Measurements from ENCODE around the gene RUFY2.

RUFY2 gene

GRCh38 chr10:68364101-68364886 lies 42.8 kb downstream of the RUFY2 start:
- DNase-seq, result no peak

DNA sequence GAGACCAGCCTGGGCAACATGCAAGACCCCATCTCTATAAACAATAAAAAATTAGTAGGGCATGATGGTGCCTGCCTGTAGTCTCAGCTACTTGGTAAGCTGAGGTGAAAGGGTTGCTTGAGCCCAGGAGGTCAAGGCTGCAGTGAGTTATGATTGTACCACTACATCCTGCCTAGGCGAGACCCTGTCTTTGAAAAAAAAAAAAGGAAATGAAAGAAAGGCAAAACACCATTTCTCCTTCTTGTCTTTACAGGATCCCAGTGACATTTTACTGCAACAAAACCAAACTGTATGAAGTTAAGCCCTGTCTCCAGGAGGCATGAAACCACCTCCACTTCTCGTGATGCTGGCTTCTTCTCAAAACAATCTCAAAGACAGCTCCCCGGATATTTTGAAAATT lies 44.5 kb downstream of the RUFY2 start:
- DNase-seq, result no peak

DNA sequence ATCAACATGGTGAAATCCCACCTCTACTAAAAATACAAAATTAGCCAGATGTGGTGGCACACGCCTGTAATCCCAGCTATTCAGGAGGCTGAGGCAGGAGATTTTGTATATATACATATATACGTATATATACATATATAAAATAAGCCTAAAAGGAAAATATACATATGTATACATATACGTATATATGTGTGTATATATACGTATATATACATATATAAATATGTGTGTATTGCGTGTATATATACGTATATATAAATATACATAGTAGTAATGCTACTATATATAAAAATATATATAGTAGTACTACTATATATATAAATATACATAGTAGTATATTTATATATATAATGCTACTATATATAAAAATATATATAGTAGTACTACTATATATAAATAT lies 47.9 kb downstream of the RUFY2 start:
- no peak for DNase-seq

DNA sequence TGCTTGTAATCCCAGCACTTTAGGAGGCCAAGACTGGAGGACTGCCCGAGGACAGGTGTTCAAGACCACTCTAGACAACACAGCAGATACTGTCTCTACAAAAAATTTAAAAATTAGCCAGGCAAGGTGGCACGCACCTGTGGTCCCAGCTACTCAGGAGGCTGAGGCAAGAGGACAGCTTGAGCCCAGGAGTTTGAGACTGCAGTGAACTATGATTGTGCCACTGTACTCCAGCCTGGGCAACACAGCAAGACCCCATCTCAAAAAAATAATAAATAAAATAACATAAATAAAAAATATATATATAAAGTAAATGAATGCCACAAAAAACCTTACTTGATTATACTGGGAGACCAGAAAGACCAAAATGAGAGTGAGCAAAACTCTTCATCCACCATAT lies 53.5 kb downstream of the RUFY2 start:
- DNase-seq, result no peak

GRCh38 chr10:68348265-68348741 lies 58.8 kb downstream of the RUFY2 start:
- DNase-seq, result no peak

DNA sequence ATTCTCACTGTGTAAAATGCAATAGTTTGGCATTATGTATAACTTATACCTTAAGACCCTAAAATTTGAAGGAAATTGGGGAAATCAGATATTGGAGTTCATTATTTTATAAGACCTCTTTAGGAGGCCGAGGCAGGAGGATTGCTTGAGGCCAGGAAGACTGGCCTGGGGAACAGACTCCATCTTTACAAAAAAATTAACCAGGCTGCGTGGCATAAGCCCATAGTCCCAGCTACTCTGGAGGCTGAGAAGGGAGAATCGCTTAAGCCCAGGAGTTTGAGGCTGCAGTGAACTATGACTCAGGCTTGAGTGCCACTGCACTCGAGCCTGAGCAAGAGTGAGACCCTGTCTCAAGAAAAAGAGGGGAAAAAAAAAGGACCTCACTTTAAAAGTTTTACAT lies 60.3 kb downstream of the RUFY2 start:
- DNase-seq, result no peak

DNA sequence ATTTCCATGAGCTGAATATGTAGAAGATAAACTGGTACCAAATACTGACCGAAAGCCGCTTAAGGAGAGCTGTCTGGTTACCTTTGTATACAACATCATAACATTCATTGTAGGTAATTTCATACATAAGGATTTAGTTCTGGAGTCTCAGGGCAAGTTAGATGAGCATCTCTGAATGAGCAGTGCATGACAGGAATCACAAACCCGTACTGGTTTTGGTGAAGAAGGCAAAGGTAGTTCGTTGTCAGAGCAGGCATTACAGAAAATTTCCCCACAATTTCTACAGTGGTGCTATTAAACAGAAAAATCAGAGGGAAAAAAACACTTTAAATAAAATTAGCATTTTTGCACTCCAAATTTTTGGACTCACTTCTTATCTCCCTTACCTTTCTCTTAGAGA lies 61.5 kb downstream of the RUFY2 start:
- no peak for DNase-seq

DNA sequence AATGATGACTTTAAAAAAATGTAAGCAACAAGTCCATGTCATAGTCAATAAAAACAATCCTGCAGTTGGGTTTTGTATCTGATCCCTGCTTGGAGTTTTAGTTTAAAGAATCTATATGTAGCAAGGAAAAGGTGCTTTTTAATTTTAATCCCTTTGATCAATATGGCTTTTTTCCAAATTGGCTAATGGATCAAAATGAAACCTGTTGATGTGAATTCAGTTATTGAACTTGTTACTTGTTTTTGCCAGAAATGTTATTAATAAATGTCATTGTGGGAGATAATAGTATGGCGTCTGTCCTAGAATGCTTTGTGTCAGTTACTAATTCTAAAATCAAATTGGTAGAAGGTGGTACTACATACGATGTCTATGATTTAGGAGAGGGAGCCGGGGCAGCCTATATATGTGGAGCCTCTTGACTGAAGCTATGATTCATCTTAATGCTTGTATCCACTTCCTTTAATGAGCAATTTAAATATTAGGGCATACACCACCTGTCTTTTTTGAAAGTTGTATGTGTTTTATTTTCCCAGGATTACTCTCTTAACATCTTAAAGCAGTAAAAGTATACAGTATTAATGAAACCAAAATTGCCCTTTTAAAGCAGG lies 64.1 kb downstream of the RUFY2 start:
- DNase-seq, result no peak

GRCh38 chr10:68340358-68341080 lies 66.6 kb downstream of the RUFY2 start:
- DNase-seq, result no peak

DNA sequence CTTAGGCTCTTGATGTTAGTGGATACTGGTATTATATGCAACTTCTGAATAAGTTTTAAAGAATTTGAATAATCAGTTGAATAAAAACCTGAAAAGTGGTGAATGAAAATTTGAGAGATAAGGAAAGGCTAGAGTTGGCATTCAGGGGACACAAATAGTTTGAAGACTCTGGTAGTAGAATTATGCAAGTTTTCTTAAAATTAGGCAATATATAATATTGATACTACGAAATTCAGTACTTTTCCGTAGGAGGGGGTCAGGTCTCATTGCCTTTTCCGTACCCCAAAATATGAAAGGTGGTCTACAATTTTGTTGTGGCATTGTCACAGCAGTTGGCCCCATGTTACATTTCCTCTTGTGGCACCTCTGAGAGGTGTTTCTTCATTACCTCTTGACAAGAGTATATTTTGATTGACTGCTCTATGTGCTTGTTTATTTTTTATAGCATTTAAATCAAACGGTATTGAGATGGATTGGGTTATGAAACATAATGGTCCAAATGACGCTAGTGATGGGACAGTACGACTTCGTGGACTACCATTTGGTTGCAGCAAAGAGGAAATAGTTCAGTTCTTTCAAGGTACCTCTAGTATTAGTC lies 70.2 kb downstream of the RUFY2 start:
- DNase-seq, result no peak

- no peak for DNase-seq
Measured at GRCh38 chr10:68334672-68335467, 72.2 kb downstream of the RUFY2 start.

GRCh38 chr10:68333440-68334431 lies 73.3 kb downstream of the RUFY2 start:
- DNase-seq, result no peak

GRCh38 chr10:68333058-68333395 lies 74.0 kb downstream of the RUFY2 start:
- DNase-seq, result no peak

- DNase-seq, result peak; percentile 36
Measured at GRCh38 chr10:68332259-68333057, 74.6 kb downstream of the RUFY2 start, which contains the start of gene PBLD. Gene PBLD, minus strand, starts transcription at chr10:68332928. Its CDS starts 26,084 bp downstream, at chr10:68306844.

DNA sequence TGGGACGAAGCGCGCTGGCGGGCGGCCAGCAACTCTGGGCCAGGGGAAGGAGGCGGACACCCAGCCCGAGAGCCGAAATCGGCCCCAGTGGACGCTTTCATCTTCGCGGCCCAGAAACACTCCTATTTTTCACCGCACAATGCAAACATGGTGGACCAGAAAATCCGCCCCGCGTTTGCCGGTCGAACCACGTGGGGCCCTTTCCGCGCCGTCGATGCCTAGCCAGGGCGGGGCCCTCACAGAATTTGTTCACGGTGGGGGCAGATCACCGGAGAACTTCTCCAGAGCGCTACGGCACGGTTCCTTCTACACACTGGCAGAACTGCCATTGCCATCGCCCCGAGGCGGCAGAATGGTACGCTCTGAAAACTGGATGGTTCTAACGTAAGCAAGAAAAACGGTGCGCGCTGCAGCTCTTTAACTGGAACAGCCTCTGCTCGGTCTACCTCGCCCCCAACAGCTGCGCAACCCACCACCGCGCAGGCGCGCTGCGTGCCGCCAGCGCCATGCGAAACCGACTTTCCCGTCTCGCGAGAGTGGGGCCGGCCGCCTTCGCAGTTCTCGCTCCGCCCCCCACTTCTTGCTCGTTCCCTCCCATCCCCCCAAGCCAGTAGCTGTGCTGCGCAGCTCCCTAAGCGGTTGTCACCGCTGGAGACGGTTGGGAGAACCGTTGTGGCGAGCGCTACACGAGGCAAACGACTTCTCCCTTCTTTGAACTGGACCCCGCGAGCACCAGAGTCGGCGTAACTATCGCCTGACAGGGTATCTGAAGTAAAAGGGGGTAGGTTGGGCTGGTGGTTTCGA lies 75.4 kb downstream of the RUFY2 start, which contains the start of gene HNRNPH3:
TSS of gene HNRNPH3 (plus strand) at position 610 of the 804 bp plus-strand sequence. CDS start 5,158 bp downstream, outside the sequence.
- peak; percentile 84 for DNase-seq

DNA sequence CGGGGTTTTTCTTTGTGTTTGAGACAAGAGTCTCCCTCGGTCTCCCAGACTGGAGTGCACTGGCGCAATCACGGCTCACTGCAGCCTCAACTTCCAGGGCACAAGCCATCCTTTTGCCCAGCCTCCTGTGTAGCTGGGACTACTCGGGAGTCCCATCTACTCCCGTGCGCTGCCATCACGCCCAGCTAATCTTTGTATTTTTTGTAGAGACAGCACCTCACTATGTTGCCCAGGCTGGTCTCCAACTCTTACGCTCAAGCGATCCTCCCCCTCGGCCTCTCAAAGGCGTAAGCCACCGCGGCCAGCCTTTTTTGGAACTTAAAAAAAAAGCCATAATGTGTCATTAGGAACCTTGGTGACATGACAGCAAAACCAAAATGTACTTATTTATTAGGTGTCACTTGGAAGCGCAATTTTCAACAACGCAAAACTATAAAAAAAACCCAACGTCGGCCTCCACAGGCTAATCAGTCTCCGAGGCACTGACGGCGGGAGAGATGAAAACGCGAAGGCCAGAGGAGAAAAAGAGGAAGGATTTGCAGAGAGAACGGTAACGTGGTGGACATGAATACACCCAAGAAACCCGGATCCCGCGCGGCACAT lies 76.1 kb downstream of the RUFY2 start:
- no peak for DNase-seq

GRCh38 chr10:68329506-68329861 lies 77.6 kb downstream of the RUFY2 start:
- DNase-seq, result no peak

DNA sequence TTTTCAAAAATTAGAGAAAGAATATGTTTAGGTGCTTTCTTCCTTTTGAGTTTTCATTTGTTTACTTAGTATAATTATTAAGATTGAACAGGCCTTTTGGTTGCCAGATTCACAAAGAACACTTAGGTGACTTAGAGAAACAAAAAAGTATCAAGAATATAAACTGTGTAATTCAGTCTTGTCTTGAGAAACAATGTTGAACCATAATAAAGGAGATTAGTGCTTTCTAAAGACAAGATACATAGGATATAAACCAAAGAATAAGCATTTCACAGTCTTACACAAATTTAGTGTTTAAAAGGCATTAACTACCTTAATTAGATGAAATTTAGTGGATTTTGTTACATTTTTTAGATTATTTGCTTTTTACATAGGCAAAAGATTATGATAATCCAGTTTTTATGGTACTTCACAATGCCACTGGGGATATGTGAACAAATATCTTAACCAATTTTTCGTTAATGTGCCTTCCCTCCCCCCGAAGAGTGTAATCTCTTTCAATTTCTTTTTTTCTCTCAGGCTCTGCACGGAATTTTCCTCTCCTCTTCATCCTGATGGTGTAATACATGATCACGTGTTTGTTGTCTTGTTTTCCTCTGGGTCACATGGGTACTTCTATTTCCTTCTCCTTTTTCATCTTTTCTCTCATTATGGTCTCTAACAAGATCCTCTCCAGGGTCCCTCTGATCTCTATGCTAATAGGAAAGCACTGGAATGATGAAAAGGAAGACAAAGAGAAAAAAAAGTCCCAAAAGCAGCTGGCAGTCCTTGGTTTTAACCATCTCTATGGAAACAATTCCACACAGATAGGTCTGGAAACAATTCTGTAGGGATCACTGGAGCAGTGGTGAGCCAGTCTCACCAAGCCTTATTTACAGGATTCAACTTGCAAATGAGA lies 78.9 kb downstream of the RUFY2 start:
- DNase-seq, result peak; percentile 11
